Measurements from ENCODE around the gene SYPL2. TPM values are rescaled to one million over a fixed set of nuclear protein-coding genes. Genes with fewer than 3 reads are reported as not detected.
"Not testable (repeated sequence)": the region's sequence is repeated elsewhere in the genome, so short reads cannot be mapped to it uniquely, and the experiment has no call there.

SYPL2 gene
- total RNA-seq, 3 donors from 2014 or later: 0.44 to 1.4 (median 0.66) TPM

DNA sequence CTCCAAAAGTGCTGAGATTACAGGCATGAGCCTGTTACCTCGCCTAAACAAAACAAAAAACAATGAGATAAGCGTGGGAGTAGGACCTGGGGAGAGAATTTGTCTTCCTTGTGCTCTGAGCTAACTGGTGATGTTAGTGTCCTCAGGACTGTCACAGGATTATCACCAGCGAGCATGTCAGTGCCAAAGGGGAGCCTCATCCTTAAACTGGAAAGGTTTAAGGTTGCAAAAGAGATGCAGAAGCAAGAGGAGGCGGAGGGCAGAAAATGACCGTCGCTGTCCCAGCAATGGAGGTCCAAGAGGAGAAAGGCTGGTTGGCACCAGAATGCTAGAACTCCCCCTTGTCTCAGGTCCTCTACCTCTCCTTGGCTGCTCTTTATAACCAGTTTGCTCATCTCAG lies 3.9 kb downstream of the SYPL2 start:
- H3K36me3 ChIP-seq: no peaks in the 10 kb centered on the region
- H3K4me1 ChIP-seq: no peaks in the 10 kb centered on the region
- intact Hi-C loops (cut with DNase I; ENCODE audit: low total_unique reads): no loop called here
- no peak overlapping the region for H3K4me3 ChIP-seq
- TF ChIP-seq CTCF (IDR thresholded peaks at IDR 0.05): no peak
- no peak for TF ChIP-seq POLR2AphosphoS5 (IDR thresholded peaks at IDR 0.05)
- no peak for TF ChIP-seq POLR2A (IDR thresholded peaks at IDR 0.05)
- H3K27ac ChIP-seq: no peak overlapping the region
- H3K27me3 ChIP-seq: peaks cover 3 to 38% of the 10 kb centered on the region in 2 donors
- H3K9me3 ChIP-seq: no peaks in the 10 kb centered on the region
- no peak for DNase-seq (ENCODE audit: low spot score in 2 of 2)

GRCh38 chr1:109472779-109473178 lies 6.4 kb downstream of the SYPL2 start:
- H3K27me3 ChIP-seq: peaks cover 0 to 13% of the 10 kb centered on the region in 2 donors
- no peak for TF ChIP-seq POLR2AphosphoS5 (IDR thresholded peaks at IDR 0.05)
- no peak for TF ChIP-seq POLR2A (IDR thresholded peaks at IDR 0.05)
- TF ChIP-seq CTCF (IDR thresholded peaks at IDR 0.05): no peak
- no peak overlapping the region for H3K27ac ChIP-seq
- H3K36me3 ChIP-seq: no peaks in the 10 kb centered on the region
- intact Hi-C loops (cut with DNase I; ENCODE audit: low total_unique reads): no loop called here
- H3K4me3 ChIP-seq: no peak overlapping the region
- no peaks in the 10 kb centered on the region for H3K4me1 ChIP-seq
- H3K9me3 ChIP-seq: no peaks in the 10 kb centered on the region
- DNase-seq (ENCODE audit: low spot score in 2 of 2): no peak

GRCh38 chr1:109473284-109474057 lies 7.1 kb downstream of the SYPL2 start:
- H3K4me3 ChIP-seq; H3K9me3 ChIP-seq; H3K27ac ChIP-seq; H3K4me1 ChIP-seq; intact Hi-C loops (cut with DNase I; ENCODE audit: low total_unique reads); DNase-seq (ENCODE audit: low spot score in 2 of 2); H3K36me3 ChIP-seq: not testable (repeated sequence)
- peaks cover 0 to 11% of the 10 kb centered on the region in 2 donors for H3K27me3 ChIP-seq

DNA sequence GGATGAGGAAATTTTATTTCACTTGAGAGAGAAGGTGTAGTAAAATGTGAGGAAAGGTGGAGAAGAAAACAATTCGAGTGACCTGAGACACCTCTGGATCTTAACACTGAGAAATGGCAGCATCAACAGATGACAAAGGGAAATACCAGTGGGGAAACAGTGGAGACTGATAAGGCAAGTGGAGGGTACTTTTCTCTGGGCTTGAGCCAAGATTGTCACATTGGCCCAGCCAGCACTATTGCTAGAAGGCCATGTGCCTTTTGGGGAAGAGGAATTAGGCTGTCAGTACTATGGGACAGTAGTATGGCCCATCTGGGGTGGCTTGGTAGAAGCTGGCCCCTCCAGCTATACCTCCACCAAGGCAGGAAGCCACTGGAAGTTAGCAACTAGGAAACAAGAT lies 8.4 kb downstream of the SYPL2 start:
- no peak overlapping the region for H3K4me3 ChIP-seq
- H3K4me1 ChIP-seq: no peaks in the 10 kb centered on the region
- no peak overlapping the region for H3K27ac ChIP-seq
- intact Hi-C loops (cut with DNase I; ENCODE audit: low total_unique reads): no loop called here
- TF ChIP-seq POLR2A (IDR thresholded peaks at IDR 0.05) (no peak), POLR2AphosphoS5 (IDR thresholded peaks at IDR 0.05) (no peak)
- H3K27me3 ChIP-seq: peaks cover 0 to 11% of the 10 kb centered on the region in 2 donors
- no peaks in the 10 kb centered on the region for H3K36me3 ChIP-seq
- no peak for DNase-seq (ENCODE audit: low spot score in 2 of 2)
- H3K9me3 ChIP-seq: no peaks in the 10 kb centered on the region

DNA sequence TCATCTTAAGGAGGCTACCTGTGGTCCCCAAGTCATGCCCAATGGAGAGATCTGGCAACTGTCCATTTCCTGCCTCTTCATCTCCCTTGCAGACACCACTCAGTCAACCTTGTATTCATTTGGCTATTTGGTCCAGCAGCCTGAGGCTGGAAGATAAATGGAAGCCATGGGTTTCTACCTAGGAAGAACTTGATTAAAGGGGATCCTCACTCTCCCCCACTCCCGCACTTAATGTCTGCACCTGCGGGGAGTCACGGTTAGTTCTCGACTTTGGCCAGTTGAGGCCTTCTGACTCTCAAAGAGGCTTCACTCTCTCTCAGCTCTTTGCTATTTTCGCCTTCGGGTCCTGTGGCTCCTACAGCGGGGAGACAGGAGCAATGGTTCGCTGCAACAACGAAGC lies 8.9 kb downstream of the SYPL2 start:
- intact Hi-C loops (cut with DNase I; ENCODE audit: low total_unique reads): no loop called here
- Histone ChIP-seq H3K4me3 (no peak overlapping the region), H3K27me3 (peaks cover 0 to 9% of the 10 kb centered on the region in 2 donors), H3K9me3 (no peaks in the 10 kb centered on the region), H3K4me1 (no peaks in the 10 kb centered on the region), H3K27ac (no peak overlapping the region), H3K36me3 (no peaks in the 10 kb centered on the region)
- no peak for DNase-seq (ENCODE audit: low spot score in 2 of 2)
- TF ChIP-seq CTCF (IDR thresholded peaks at IDR 0.05) (no peak), POLR2AphosphoS5 (IDR thresholded peaks at IDR 0.05) (no peak), POLR2A (IDR thresholded peaks at IDR 0.05) (no peak)

DNA sequence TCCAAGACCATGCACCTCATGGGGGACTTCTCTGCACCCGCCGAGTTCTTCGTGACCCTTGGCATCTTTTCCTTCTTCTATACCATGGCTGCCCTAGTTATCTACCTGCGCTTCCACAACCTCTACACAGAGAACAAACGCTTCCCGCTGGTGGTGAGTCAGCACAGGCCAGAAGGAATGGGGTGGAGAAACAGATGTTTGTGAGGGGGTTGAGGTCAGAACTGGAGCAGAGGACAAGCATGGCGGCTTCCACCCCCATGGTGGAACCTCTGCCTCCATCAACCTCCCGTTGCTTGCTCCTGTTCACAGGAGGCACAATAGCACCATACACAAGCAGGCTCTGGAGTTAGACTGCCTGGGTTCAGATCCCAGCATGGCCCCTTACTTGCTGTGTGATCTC lies 10.5 kb downstream of the SYPL2 start:
- Histone ChIP-seq H3K4me1 (no peaks in the 10 kb centered on the region), H3K27ac (no peak overlapping the region), H3K36me3 (no peaks in the 10 kb centered on the region), H3K4me3 (no peak overlapping the region), H3K27me3 (no peaks in the 10 kb centered on the region), H3K9me3 (no peaks in the 10 kb centered on the region)
- TF ChIP-seq POLR2A (IDR thresholded peaks at IDR 0.05) (no peak), CTCF (IDR thresholded peaks at IDR 0.05) (no peak), POLR2AphosphoS5 (IDR thresholded peaks at IDR 0.05) (no peak)
- DNase-seq (ENCODE audit: low spot score in 2 of 2): no peak
- intact Hi-C loops (cut with DNase I; ENCODE audit: low total_unique reads): no loop called here
